HCT116 (cell line): ENCODE results near the gene KRTAP5-5.

Experiments used
- CEBPB ChIP-seq: IDR thresholded peaks from 2 replicates; pipeline ENCODE4 v1.6.1; 2012; ENCODE audit warnings: low read depth
- CTCF ChIP-seq, 3 experiments: fragments of 200-600 bp in 1 of 3; sonication (generic) in 1 of 3; IDR thresholded peaks in 2 of 3; conservative IDR thresholded peaks in 1 of 3; 2 replicates each; pipeline ENCODE4 v1.5.1; 2012 to 2017; ENCODE audit warnings: low read depth in 2 of 3, low read length in 2 of 3, antibody characterized with exemption in 1 of 3, borderline replicate concordance in 1 of 3, control low read depth in 1 of 3, mild to moderate bottlenecking in 1 of 3, mixed read lengths in 1 of 3, mixed run types in 1 of 3, moderate library complexity in 1 of 3; ENCODE audit not compliant: insufficient read depth in 1 of 3
- ELF1 ChIP-seq: IDR thresholded peaks from 2 replicates; pipeline ENCODE4 v1.6.1; 2012; ENCODE audit warnings: low read depth, borderline replicate concordance
- EZH2 ChIP-seq: fragments of 200-600 bp; sonication (generic); IDR thresholded peaks from 2 replicates; pipeline ENCODE4 v1.6.1; 2017; ENCODE audit warnings: antibody characterized with exemption, mixed run types
- POLR2A ChIP-seq: IDR thresholded peaks from 2 replicates; pipeline ENCODE4 v1.7.0; 2011; ENCODE audit warnings: borderline replicate concordance; ENCODE audit not compliant: insufficient read depth, insufficient read length; ENCODE audit errors: extremely low read depth
- POLR2AphosphoS5 ChIP-seq: IDR thresholded peaks from 2 replicates; pipeline ENCODE4 v1.6.1; 2011; ENCODE audit warnings: mild to moderate bottlenecking, low read depth, low read length, moderate library complexity
- RAD21 ChIP-seq: IDR thresholded peaks from 2 replicates; pipeline ENCODE4 v1.6.1; 2012; ENCODE audit warnings: low read depth, mild to moderate bottlenecking
- REST ChIP-seq: IDR thresholded peaks from 2 replicates; pipeline ENCODE4 v1.6.1; 2012; ENCODE audit warnings: low read depth
- SIN3A ChIP-seq: IDR thresholded peaks from 2 replicates; pipeline ENCODE4 v1.6.1; 2012; ENCODE audit warnings: low read depth
- SP1 ChIP-seq: IDR thresholded peaks from 2 replicates; pipeline ENCODE4 v1.6.1; 2012; ENCODE audit warnings: low read depth
- TCF7L2 ChIP-seq: IDR thresholded peaks from 2 replicates; pipeline ENCODE4 v1.7.0; 2011; ENCODE audit warnings: borderline replicate concordance, inconsistent platforms; ENCODE audit not compliant: insufficient read depth, insufficient read length; ENCODE audit errors: extremely low read depth
- ZBTB33 ChIP-seq: IDR thresholded peaks from 2 replicates; pipeline ENCODE4 v1.6.1; 2011; ENCODE audit warnings: mild to moderate bottlenecking, low read length, moderate library complexity; ENCODE audit not compliant: insufficient replicate concordance; ENCODE audit errors: extremely low read depth
- ZFX ChIP-seq: fragments of 450-650 bp; IDR thresholded peaks from 2 replicates; pipeline ENCODE4 v1.6.1; 2017

GRCh38 chr11:1654388-1655167 lies 25.0 kb downstream of the KRTAP5-5 start:
- no peak for TF ChIP-seq CTCF (IDR thresholded peaks at IDR 0.05 in 2 of 3, conservative IDR thresholded peaks at IDR 0.05 in 1 of 3; ENCODE audit: borderline replicate concordance in 1 of 3, insufficient read depth in 1 of 3, low read depth in 2 of 3, low read length in 2 of 3)
- TF ChIP-seq SIN3A, result no peak
- no peak for TF ChIP-seq POLR2A
- no peak for TF ChIP-seq TCF7L2
- no peak for TF ChIP-seq EZH2
- TF ChIP-seq CEBPB, result no peak
- TF ChIP-seq REST, result no peak
- no peak for TF ChIP-seq ZFX
- TF ChIP-seq ELF1, result no peak
- TF ChIP-seq ZBTB33, result no peak
- no peak for TF ChIP-seq SP1
- TF ChIP-seq POLR2AphosphoS5, result no peak
- no peak for TF ChIP-seq RAD21
